ENCODE results near the gene GPLD1.

- TF ChIP-seq CTCF (IDR thresholded peaks at IDR 0.05; ENCODE audit: borderline replicate concordance, extremely low read depth, low read length, poor library complexity, severe bottlenecking) (no peak), EZH2 (IDR thresholded peaks at IDR 0.05; ENCODE audit: borderline replicate concordance, low read depth, low read length, severe bottlenecking) (no peak)
Measured at GRCh38 chr6:24440897-24441598, 48.3 kb downstream of the GPLD1 start.

All from DND-41 (cell line).